ENCODE results near the gene BMP6.

- TF ChIP-seq CTCF (IDR thresholded peaks at IDR 0.05) (no peak), EP300 (IDR thresholded peaks at IDR 0.05) (no peak), POLR2AphosphoS5 (IDR thresholded peaks at IDR 0.05) (no peak), POLR2A (IDR thresholded peaks at IDR 0.05) (no peak)
Observed at GRCh38 chr6:7879043-7879442, 153.1 kb downstream of the BMP6 start.
